T1000 (cell line): Measurements from ENCODE around the gene MLLT10.
"Not testable (repeated sequence)": the region's sequence is repeated elsewhere in the genome, so short reads cannot be mapped to it uniquely, and the experiment has no call there.

ENCODE experiments used
- DNase-seq: peaks from one replicate; lab custom pipeline; 2025; ENCODE audit warnings: mixed read lengths; lab: John Stamatoyannopoulos, UW

Gene MLLT10

GRCh38 chr10:21527598-21528235, 6.3 kb upstream of the MLLT10 start:
- DNase-seq, result no peak

- no peak for DNase-seq
These were observed 5.6 kb upstream of the MLLT10 start for GRCh38 chr10:21528236-21529031.

- DNase-seq, result no peak
These were observed 4.8 kb upstream of the MLLT10 start for GRCh38 chr10:21529032-21529910.

- no peak for DNase-seq
These were observed 3.9 kb upstream of the MLLT10 start for GRCh38 chr10:21530168-21530567.

GRCh38 chr10:21530641-21531040, 3.4 kb upstream of the MLLT10 start:
- no peak for DNase-seq

- DNase-seq, result no peak
These were observed 2.9 kb upstream of the MLLT10 start for GRCh38 chr10:21531164-21531563.

- DNase-seq, result no peak
These were observed 1.2 kb upstream of the MLLT10 start for GRCh38 chr10:21532694-21533466.

- no peak for DNase-seq
These were observed 201 bp downstream of the MLLT10 start for GRCh38 chr10:21534280-21534586.

- peak; percentile 97 for DNase-seq
These were observed 817 bp downstream of the MLLT10 start for GRCh38 chr10:21534604-21535493.

- no peak for DNase-seq
These were observed 1.5 kb downstream of the MLLT10 start for GRCh38 chr10:21535494-21535965.

GRCh38 chr10:21535976-21536375, 1.9 kb downstream of the MLLT10 start:
- DNase-seq, result not testable (repeated sequence)

GRCh38 chr10:21536874-21537273, 2.8 kb downstream of the MLLT10 start:
- DNase-seq, result no peak

GRCh38 chr10:21540701-21541100, 6.7 kb downstream of the MLLT10 start:
- not testable (repeated sequence) for DNase-seq

GRCh38 chr10:21547246-21547645, 13.2 kb downstream of the MLLT10 start:
- no peak for DNase-seq

- DNase-seq, result no peak
These were observed 18.6 kb downstream of the MLLT10 start for GRCh38 chr10:21552638-21553037.

- DNase-seq, result no peak
These were observed 22.5 kb downstream of the MLLT10 start for GRCh38 chr10:21556527-21556926.

GRCh38 chr10:21558984-21559383, 25.0 kb downstream of the MLLT10 start:
- DNase-seq, result not testable (repeated sequence)

GRCh38 chr10:21570761-21571521, 36.9 kb downstream of the MLLT10 start:
- DNase-seq, result no peak

GRCh38 chr10:21572578-21572977, 38.5 kb downstream of the MLLT10 start:
- no peak for DNase-seq

GRCh38 chr10:21574514-21574913, 40.5 kb downstream of the MLLT10 start:
- DNase-seq, result not testable (repeated sequence)
